NCI-H1092 treated with DMSO at 0.1 percent for 48 hours (cell line): ENCODE results near the gene PTTG1IP.
"Not testable (repeated sequence)": the region's sequence is repeated elsewhere in the genome, so short reads cannot be mapped to it uniquely, and the experiment has no call there.

ENCODE experiments used
- DNase-seq: peaks from one replicate; lab custom pipeline; 2025; lab: John Stamatoyannopoulos, UW

Gene PTTG1IP, protein sequence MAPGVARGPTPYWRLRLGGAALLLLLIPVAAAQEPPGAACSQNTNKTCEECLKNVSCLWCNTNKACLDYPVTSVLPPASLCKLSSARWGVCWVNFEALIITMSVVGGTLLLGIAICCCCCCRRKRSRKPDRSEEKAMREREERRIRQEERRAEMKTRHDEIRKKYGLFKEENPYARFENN

DNA sequence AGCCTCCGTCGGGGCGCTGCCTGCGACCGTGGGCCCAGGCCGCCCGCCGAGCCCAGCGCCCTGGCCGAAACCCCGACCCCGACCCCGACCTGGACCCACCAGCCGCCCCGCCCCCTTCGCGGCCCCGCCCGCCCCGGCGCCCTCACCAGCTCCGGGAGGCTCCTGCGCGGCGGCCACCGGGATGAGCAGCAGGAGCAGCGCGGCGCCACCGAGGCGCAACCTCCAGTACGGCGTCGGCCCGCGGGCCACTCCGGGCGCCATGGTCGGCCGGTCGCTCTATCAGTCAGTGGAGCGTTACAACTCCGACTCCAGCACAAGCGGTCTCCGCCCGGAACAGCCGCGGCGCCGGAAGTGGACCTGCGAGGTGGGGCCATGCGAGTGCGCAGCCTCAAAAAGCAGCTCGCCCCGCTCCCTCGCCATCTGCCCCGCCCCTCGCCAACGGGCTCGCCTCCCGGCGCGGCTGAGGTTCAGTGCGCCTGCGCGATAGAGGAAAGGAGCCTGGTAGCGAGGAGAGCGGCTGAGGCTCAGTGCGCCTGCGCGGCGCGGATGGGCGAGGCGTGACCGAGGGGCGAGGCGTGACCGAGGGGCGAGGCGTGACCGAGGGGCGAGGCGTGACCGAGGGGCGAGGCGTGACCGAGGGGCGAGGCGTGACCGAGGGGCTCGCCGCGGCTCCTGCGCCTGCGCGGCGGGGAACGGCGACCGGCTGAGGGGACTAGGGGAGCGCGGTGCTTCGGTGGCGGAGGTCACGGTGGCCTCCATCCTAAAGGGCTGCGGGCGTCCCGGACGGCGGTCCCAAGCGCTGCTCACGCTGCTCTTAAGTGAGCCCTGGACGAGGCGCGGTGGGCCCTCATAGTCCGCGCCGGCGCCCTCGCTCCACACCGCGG is at the start of gene PTTG1IP:
TSS of gene PTTG1IP (minus strand) at position 335 of the 884 bp plus-strand sequence. CDS start at position 261, 74 bp downstream.
- peak; percentile 99 for DNase-seq

DNA sequence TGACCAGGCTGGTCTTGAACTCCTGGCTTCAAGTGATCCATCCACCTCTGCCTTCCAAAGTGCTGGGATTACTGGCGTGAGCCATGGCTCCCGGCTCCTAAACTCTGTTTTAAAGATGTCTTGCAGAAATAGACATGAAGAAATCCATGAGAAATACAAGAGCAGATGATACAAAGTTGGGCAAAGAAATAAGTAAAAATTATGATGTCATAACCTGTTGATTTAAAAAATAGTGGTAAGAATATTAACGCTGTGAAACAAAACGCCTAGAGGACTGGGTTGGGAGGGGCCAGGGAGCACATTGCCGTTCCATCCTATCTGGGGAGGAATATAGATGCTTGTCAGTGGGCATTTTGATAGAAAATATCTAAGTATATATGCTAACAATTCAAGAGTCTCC is 48.4 kb upstream of the PTTG1IP start:
- DNase-seq: no peak

DNA sequence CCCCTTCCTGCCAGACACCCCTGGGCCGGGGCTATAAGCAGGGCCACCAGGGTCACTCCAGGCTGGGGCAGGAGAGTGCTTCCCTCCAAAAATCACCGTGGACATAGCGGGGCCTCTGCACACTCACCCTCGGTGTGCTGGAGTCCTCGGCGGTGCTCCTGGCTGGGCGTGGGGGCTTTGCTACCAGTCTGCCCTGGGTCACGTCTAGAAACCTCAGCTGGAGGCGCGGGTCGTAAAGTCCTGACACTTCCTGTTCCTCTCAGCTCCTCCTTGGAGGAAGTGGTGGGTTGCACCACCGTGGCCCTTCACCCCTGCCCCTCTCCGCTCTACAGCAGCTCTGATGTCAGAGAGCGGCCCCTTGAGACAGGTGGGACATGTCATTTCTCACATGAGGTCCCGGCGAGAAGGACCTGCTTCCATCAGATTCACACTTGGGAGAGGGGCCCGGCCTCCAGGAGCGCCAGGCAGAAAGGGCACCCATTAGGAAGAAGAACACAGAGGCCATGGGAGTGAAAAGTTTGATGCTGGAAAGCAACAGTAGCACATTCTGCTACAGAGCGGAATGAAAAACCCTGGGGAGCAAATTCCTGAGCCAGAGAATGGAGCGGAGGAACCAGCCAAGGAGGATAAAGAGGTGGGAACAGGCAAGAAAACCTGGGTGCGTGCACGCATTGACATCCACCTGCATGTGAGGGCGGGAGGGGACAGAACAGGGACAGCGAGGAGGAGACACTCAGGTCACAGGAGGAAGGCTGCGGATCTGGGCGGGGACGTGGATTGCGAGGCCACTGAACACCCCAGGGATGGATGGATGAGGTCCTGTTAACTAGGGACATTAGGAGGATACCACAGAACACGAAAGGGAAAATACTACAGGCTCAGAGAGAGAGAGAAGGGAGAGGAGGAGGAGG is 47.5 kb upstream of the PTTG1IP start, which contains the start of gene ITGB2:
TSS of gene ITGB2 (minus strand) at position 206 of the 911 bp plus-strand sequence. CDS start 10,117 bp downstream, outside the sequence.
- no peak for DNase-seq

DNA sequence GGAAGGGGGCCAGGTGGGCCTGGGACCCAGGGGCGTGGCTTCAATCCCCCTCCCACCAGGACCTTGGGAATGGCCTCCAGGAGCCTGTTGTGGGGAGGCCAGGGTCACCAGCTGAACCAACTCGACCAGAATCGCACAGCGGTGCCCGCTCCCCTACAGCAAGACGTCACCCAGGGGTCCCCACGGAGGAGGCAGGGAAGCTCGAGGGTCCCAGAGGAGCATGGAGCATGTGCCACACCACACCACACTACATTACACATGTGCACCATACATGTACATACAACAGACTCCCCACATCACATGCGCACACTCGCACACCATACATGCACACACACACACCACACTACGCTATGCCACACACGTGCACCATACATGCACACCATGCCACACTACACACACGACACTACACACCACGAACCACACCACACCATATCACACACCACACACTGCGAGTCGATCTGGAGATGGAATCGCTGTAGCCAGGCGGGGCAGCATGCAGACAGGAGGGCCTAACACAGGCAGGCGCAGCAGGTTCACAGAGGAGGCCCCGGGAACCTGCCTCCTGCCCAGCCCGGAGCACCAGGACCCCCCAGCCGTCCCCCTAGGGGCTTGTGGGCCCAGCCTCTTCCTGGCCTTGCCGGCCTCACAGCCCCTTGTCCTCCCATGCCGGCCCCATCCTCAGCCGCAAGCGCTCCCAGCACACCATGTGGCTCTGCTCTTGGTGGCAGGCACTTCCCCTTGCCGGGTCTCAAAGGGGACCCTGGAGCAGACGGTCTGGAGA is 46.6 kb upstream of the PTTG1IP start:
- DNase-seq: no peak

DNA sequence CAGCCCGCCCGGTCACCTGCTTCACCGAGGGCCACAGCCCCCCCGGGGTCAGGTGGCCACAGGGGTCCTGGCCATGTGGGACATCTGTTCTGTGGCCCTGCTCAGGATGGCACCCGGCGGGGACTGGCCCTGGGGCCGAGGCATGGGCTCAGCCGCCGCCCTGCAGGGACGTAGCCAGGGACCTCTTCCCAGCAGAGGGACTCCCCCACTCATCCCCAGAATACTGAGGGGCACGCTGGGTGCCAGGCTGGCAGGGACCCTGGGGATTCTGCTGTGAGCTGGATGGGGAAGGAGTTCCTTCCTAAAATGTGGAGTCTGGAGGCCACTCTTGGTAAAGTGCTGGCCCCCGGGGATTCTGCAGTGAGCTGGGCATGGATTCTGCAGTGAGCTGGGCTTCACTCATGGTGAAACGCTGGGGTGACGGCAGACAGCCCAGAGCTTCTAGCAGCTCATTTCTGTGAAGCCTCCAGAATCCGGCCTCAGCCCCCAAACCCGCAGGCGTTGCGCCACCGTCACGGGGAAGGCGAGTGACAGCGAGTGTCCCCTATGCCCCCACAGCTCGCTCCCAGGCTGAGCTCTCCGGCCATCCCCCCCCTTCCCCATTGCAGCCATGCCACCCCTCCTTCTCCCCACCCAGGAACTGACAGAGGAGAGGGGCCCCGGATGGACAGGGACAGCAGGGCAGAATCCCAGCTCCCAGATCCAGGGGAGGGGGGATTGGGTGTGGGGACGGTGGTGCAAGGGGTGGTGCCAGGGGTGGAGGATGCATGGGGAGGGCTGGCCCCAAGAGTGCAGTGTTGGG is 45.8 kb upstream of the PTTG1IP start:
- no peak for DNase-seq

DNA sequence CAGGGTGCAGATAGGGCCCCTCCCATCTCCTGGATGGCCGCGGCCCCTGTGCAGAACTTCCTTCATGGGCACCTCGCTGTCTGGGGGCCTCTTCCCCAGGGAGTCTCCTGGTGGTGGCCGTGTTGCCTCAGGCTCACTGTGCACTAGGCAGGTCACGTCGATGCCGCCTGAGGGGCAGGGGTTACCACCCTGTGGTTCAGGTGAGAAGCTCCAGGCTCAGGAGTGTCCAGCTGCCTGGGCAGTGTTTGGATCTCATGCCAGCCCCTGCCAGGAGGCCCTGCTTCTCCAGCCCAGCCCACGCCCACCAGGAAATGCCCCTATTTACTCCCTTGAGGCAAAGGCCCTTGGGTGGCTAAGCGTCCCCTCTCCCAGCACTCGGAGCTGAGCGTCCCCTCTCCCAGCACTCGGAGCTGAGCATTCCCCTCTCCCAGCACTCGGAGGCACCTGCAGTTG is 45.1 kb upstream of the PTTG1IP start:
- no peak for DNase-seq

DNA sequence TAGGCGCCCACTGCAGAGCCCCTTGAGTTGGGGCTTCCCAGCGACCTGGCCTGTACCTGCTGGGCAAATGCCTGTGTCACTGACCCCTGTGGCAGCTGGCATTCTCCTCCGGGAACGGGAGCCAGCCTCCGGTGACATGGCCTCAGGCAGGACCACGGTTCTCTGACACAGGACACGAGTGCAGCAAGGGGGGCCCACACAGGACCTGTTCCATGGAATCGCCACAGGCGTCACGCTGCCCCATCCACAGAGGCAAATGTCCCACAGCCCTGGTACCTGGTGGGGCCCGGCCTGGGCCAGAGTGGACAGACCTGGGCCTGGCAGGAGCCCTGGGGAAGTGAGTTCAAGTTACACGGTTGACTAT is 44.6 kb upstream of the PTTG1IP start:
- DNase-seq: no peak

DNA sequence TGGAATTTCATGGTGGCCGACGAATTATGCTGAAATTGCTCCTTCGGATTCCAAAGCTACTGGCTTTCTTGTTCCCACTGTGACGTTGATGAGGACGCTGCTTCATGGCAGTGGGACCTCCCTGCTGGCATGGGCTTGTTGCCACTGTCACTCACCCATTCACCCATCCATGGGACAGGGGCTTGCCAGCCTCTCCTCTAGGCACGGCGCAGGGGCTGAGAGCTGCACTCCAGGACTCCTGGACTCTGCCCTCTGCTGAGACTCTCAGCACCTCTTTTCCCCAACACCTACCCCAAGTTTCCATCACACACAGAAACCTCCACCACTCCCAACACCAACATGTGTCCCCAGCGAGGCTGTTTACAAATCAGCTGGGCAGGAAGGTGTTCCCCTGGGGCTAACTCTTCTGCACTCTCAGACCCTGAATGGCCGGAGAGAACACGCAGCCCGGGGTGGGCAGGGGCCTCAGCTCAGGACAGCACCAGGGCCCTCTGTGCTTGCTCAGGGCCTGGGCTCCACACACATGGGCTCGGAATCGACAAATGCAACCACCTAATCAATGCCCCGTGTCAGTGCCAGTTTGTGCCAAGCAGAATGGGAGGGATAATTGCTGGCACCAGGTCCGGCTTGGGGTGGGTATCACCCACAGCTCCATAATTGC is 44.1 kb upstream of the PTTG1IP start:
- no peak for DNase-seq

DNA sequence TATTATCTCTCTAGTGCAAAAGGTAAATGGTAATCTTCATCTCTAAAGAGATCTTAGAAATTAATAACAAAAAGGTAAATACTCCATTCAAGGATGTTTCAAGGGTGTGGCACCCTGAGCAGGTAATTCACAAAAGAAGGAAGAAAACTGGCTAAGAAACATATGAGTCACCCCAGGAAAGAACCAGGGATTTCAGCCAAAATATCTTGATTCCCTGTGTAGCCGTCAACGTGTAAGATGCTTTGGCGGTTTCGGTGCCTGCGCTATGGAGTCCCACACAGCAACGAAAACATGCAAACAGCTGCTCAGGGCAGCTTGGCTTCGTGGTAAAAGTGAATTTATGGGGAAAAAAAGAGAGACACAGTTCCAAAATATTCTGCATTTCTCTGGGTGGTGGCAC is 43.5 kb upstream of the PTTG1IP start:
- DNase-seq: no peak

DNA sequence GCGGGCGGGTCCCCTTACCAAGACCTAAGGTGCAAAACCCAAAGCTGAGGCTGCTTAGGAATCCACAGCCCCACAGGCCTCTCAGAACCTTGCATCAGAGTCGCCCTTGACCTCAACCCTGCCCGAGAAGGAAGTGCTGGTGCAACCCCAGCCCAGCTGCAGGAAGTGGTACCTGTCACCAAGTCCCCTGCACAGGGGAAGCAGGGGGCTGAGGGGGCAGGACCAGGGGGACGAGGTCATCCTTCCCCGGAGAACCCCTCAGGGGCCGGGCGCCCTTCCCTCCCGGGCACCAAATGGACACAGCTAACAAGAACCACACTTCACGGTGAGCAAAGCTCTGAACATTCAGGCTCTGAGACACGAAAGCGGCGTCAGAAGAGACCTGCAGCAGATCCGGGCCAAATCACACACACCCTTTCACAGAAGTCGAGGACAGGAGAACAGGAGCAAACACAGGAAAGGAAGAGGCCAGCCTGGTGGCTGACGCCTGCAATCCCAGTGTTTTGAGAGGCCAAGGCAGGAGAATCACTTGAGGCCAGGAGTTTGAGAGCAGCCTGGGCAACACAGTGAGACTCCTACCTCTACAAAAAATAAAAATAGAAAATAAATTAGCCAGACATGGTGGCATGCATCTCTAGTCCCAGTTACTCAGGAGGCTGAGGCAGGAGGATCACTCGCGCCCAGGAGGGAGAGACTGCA is 40.8 kb upstream of the PTTG1IP start:
- no peak for DNase-seq

DNA sequence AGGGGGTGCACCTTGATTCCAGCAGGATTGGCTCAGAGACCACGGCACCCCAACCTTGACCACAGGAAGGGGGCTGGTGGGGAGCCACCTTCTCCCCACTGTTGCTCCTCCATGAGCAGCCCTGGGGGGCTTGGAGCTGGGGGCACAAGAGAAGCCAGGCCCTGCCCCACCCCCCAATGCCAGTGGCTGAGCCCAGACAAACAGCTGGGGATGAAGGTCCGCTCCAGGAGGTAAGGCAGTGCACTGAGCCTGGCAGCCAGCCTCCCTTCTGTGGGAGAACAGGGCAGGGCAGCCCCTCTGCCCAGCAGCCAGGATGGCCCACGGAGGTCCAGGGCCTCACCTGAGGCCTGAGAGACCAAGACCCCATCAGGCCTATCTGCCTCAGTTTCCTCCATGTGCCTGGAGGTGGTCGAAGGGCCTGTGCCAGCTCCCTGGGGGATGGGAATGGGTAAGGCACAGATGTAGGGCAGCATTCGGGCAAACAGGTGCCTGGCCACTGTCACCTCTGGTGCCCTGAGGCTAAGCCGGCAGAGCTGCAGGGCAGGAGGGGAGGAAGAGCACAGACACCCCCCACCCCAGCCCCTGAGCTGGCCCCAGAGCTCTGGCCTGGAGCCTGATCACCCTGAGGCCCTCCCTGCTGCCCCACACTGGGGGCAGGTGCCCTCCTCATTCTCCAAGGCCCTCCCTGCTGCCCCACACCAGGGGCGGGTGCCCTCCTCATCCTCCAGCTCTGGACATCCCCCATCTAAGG is 40.1 kb upstream of the PTTG1IP start:
- no peak for DNase-seq

DNA sequence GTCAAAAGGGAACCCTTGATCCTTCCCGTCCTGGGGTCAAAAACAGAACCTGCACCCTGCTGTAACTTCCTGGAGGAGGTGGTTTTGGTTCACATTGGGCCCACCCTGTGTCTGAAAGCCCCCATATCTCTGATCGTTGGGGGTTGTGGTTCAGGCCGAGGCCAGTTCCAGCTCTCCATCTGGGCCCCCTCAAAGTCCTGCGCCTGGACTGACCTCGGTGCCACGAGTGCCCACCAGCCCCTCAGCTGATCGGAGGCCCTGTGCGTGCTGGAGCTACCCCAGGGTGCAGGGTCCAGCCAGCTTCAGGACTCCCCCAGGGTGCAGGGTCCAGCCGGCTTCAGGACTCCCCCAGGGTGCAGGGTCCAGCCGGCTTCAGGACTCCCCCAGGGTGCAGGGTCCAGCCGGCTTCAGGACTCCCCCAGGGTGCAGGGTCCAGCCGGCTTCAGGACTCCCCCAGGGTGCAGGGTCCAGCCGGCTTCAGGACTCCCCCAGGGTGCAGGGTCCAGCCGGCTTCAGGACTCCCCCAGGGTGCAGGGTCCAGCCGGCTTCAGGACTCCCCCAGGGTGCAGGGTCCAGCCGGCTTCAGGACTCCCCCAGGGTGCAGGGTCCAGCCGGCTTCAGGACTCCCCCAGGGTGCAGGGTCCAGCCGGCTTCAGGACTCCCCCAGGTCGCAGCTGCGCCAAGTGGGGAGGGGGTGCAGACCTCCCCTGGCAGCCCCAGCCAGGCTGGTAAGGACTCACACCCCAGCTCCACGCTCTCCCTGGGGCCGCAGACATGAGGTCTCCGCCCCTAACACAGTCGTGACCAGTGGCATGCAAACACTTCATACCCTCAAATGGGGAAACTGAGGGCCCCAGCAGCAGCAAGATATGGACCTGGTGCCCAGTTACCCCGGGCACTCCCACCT is 39.3 kb upstream of the PTTG1IP start:
- DNase-seq: not testable (repeated sequence)

DNA sequence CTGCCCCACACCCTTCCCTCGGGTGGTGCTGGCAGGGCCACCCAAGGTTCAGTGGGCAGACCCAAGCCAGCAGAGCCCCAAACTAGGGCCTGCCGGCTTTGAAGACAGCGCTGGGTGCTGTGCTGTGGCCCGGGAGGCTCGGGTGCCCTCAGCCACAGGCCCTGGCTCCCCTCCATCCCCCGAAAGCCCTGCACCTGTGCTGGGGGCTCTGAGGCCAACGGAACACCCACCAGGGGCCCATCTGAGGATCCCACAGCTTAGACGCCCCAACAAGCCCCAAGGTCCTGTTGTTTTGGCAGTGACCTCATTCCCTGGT is 38.6 kb upstream of the PTTG1IP start:
- DNase-seq: no peak

DNA sequence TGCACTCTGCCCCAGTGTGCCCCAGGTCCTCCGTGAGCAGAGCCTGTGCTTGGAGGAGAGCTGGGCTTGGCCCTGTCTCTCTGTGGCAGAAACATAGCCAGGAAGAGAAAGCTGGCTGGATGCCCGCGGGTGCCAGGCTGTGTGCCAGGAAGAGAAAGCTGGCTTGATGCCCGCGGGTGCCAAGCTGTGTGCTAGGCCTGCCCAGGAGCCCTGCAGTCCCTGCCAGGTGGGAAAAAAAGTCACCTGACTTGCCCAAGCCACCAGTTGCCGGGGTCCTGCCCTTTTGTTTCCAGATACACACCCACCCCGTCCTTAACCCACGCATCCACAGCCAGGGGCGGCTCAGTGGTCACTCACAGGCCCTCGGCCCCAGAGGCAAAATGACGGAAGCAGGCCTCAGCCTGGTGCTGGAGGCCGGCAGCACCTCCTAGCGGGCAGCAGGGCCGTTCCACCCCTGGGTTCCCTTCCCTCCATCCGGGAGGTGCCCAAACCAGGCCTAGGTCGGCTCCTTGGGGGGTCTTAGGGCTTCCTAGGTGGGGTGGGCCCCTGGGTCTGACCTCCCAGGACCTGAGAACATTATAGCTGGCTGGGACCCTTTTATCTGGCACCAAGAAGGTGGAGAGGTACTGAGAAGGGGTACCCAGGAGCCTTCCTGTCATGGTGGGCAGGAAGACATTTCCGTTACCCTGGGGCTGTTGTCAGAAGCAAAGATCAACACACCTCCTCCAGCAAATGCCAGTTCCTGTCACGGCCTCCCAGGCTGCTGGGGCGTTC is 38.1 kb upstream of the PTTG1IP start:
- DNase-seq: peak; percentile 87

DNA sequence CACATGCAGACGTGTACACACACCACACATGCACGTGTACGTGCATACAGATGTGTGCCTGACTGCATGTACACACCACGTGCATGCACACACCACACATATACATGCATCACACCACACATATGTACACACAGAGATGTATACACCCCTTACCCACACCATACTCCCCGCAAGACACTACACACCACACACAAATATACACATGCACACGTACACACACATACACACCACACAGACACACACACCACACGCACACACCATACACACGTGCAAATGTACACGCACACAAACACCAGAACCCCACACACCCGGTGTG is 37.5 kb upstream of the PTTG1IP start:
- DNase-seq: no peak

DNA sequence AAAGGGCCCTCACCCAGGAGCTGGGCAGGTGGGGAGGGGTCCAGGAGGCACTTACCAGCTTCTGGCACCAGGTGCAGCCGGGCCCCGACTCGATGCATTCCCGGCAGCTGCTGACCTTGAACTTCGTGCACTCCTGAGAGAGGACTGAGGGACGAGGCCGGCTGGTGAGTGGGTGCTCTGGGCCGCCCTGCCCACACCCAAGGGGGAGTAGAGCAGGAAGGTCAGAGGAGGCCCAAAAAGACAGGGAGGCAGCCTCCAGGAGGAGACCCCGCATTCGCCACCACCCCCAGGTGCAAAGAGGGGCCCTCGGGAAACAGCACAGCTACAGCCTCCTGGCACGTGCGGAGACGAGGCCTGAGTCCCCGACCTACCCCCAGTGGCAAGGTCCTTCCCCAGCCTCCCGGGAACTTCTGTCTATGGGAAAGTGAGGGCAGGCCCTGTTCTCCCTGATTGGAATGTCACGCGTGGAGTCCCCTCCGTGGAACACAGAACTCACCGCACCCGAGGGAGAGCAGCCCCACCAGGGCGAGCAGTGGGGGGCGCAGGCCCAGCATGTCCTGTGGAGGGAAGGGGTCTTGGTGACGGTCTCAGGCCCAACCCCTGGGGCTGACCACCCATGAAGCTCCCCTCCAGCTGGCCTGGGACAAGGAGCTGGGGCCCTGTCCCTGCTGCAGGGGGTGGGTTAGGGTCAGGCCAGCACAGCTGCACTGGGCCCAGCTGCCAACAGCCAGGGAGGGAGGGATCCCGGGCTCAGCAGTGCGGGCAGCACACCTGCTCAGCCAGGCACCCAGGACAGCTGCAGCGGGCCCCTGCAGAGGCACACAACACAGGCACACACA is 37.0 kb upstream of the PTTG1IP start:
- DNase-seq: no peak
